ENCODE results near the gene SPOCK1. TPM values are rescaled to one million over a fixed set of nuclear protein-coding genes. Genes with fewer than 3 reads are reported as not detected.

SPOCK1 gene
- total RNA-seq, 4 donors from 2014 or later = 8.6 to 34.8 (median 13.2) TPM

- intact Hi-C loops (cut with DNase I; ENCODE audit: low total_unique reads) = no loop called here
- Histone ChIP-seq H3K4me1 (no peaks in the 10 kb centered on the region), H3K27me3 (no peaks in the 10 kb centered on the region), H3K36me3 (no peaks in the 10 kb centered on the region), H3K9me3 (no peaks in the 10 kb centered on the region), H3K4me3 (no peak overlapping the region), H3K27ac (no peak overlapping the region)
- 66 to 67% methylated on average over 3 of the region's 3 CpGs for WGBS, 2 donors (ENCODE audit: low coverage in 1 of 2)
- in situ Hi-C loops (cut with MboI; ENCODE audit: low pct_ligation_motif_present in 1 of 4, low pct_unique_long_range_greater_than_20kb in 1 of 4, low sequenced_read_pairs in 3 of 4) = no loop called here
- DNase-seq = no peak
- TF ChIP-seq EP300 (IDR thresholded peaks at IDR 0.05; ENCODE audit: low read depth) (no peak), POLR2A (IDR thresholded peaks at IDR 0.05) (no peak), CTCF (IDR thresholded peaks at IDR 0.05) (no peak), POLR2AphosphoS5 (IDR thresholded peaks at IDR 0.05) (no peak)
Measured at GRCh38 chr5:137280656-137281055, 218.5 kb downstream of the SPOCK1 start.

GRCh38 chr5:137279521-137280231 lies 219.4 kb downstream of the SPOCK1 start:
- in situ Hi-C loops (cut with MboI; ENCODE audit: low pct_ligation_motif_present in 1 of 4, low pct_unique_long_range_greater_than_20kb in 1 of 4, low sequenced_read_pairs in 3 of 4) = no loop called here
- DNase-seq = no peak
- intact Hi-C loops (cut with DNase I; ENCODE audit: low total_unique reads) = no loop called here

GRCh38 chr5:137278476-137278875 lies 220.7 kb downstream of the SPOCK1 start:
- Histone ChIP-seq H3K36me3 (no peaks in the 10 kb centered on the region), H3K27me3 (no peaks in the 10 kb centered on the region), H3K4me1 (no peaks in the 10 kb centered on the region), H3K9me3 (no peaks in the 10 kb centered on the region), H3K4me3 (no peak overlapping the region), H3K27ac (no peak overlapping the region)
- 86% methylated on average over 5 of the region's 5 CpGs; no CpG with 5 or more reads in 1 of the 2 donors for WGBS, 2 donors (ENCODE audit: low coverage in 1 of 2)
- no peak for DNase-seq
- TF ChIP-seq CTCF (IDR thresholded peaks at IDR 0.05) = no peak
- no peak for TF ChIP-seq EP300 (IDR thresholded peaks at IDR 0.05; ENCODE audit: low read depth)
- TF ChIP-seq POLR2AphosphoS5 (IDR thresholded peaks at IDR 0.05) = no peak
- no peak for TF ChIP-seq POLR2A (IDR thresholded peaks at IDR 0.05)
- intact Hi-C loops (cut with DNase I; ENCODE audit: low total_unique reads) (no loop called here), in situ Hi-C loops (cut with MboI; ENCODE audit: low pct_ligation_motif_present in 1 of 4, low pct_unique_long_range_greater_than_20kb in 1 of 4, low sequenced_read_pairs in 3 of 4) (no loop called here)

More at GRCh38 chr5:137279521-137280231, 219.4 kb downstream of the SPOCK1 start:
- no peak for TF ChIP-seq POLR2AphosphoS5 (IDR thresholded peaks at IDR 0.05)
- TF ChIP-seq CTCF (IDR thresholded peaks at IDR 0.05) = no peak
- Histone ChIP-seq H3K36me3 (no peaks in the 10 kb centered on the region), H3K27ac (no peak overlapping the region), H3K9me3 (no peaks in the 10 kb centered on the region), H3K4me1 (no peaks in the 10 kb centered on the region), H3K4me3 (no peak overlapping the region), H3K27me3 (no peaks in the 10 kb centered on the region)
- 70 to 92% methylated on average over 2 to 6 of the region's 6 CpGs for WGBS, 2 donors (ENCODE audit: low coverage in 1 of 2)

GRCh38 chr5:137275083-137275482 lies 224.0 kb downstream of the SPOCK1 start:
- Histone ChIP-seq H3K27me3 (no peaks in the 10 kb centered on the region), H3K36me3 (no peaks in the 10 kb centered on the region), H3K4me1 (no peaks in the 10 kb centered on the region), H3K27ac (no peak overlapping the region), H3K4me3 (no peak overlapping the region), H3K9me3 (no peaks in the 10 kb centered on the region)
- 86 to 95% methylated on average over 2 of the region's 2 CpGs for WGBS, 2 donors (ENCODE audit: low coverage in 1 of 2)
- intact Hi-C loops (cut with DNase I; ENCODE audit: low total_unique reads) = no loop called here
- DNase-seq = no peak
- in situ Hi-C loops (cut with MboI; ENCODE audit: low pct_ligation_motif_present in 1 of 4, low pct_unique_long_range_greater_than_20kb in 1 of 4, low sequenced_read_pairs in 3 of 4) = no loop called here
- no peak for TF ChIP-seq POLR2A (IDR thresholded peaks at IDR 0.05)
- no peak for TF ChIP-seq EP300 (IDR thresholded peaks at IDR 0.05; ENCODE audit: low read depth)
- no peak for TF ChIP-seq POLR2AphosphoS5 (IDR thresholded peaks at IDR 0.05)
- TF ChIP-seq CTCF (IDR thresholded peaks at IDR 0.05) = no peak

All from transverse colon (tissue), 4 donors.